ENCODE measurements around the gene AEBP2. TPM values are rescaled to one million over a fixed set of nuclear protein-coding genes. Genes with fewer than 3 reads are reported as not detected.

The AEBP2 gene
- total and polyA plus RNA-seq, 12 donors = 15.7 to 83.1 (median 43.1) TPM

DNA sequence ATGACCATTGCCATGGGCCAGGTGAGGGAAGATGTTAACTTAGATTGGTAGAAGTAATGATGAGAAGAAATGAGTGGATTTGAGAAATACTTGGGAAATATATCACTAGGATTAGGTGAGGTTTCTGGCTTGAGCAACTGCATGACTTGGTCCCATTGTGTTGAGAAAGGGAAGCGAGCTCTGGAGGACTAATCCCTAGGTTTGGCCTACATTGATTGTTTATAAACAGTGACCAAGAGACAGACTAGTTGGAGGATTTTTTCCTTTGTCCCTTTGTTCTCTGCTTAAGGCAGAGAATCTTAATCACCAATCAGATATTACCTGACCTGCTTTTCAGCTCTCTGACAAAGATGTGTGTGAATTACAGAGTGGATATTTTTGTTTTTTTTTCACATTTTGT, 100.5 kb downstream of the AEBP2 start:
- no peaks in the 10 kb centered on the region for H3K27me3 ChIP-seq
- TF ChIP-seq POLR2A (IDR thresholded peaks at IDR 0.05) (no peak), CTCF (IDR thresholded peaks at IDR 0.05) (no peak)
- H3K9me3 ChIP-seq (replicated peaks in 1 of 3) = no peaks in the 10 kb centered on the region
- H3K4me1 ChIP-seq (replicated peaks in 1 of 2) = no peaks in the 10 kb centered on the region
- no peaks in the 10 kb centered on the region for H3K36me3 ChIP-seq (replicated peaks in 1 of 2)
- H3K4me3 ChIP-seq = no peak overlapping the region
- H3K27ac ChIP-seq = no peak overlapping the region
- 96 to 100% (median 100%) methylated on average over 1 of the region's 1 CpG for WGBS, 4 donors
- intact Hi-C loops (cut with DNase I) = no loop called here
- DNase-seq = no peak

DNA sequence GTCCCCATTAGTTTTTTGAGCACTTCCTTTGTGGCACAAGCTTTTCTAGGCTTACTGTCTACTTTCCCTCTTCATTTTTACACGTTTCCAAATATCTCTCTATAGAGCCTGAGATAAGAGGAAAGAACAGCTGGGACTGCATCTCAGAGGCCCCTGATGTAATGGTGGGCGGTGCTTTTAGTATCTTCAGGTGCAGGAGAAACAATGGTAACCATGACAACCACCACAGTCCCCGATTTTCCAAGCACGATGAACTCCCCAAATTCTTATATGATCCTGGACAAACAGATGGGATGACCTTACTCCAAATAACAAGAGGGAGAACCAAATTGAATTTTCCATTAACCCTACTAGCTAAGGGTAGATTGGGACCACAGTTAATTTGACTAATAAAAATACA, 103.3 kb downstream of the AEBP2 start:
- Histone ChIP-seq H3K9me3 (replicated peaks in 1 of 3) (no peaks in the 10 kb centered on the region), H3K4me3 (no peak overlapping the region), H3K4me1 (replicated peaks in 1 of 2) (peaks cover 9 to 17% of the 10 kb centered on the region in 2 donors), H3K27ac (no peak overlapping the region), H3K27me3 (no peaks in the 10 kb centered on the region), H3K36me3 (replicated peaks in 1 of 2) (no peaks in the 10 kb centered on the region)
- 78 to 82% (median 80%) methylated on average over 4 of the region's 4 CpGs for WGBS, 4 donors
- DNase-seq = no peak
- no peak for TF ChIP-seq POLR2A (IDR thresholded peaks at IDR 0.05)
- intact Hi-C loops (cut with DNase I) = no loop called here

- no peaks in the 10 kb centered on the region for H3K27me3 ChIP-seq
- TF ChIP-seq CTCF (IDR thresholded peaks at IDR 0.05) (no peak), POLR2A (IDR thresholded peaks at IDR 0.05) (no peak)
- no peak overlapping the region for H3K4me3 ChIP-seq
- intact Hi-C loops (cut with DNase I) = no loop called here
- no peaks in the 10 kb centered on the region for H3K9me3 ChIP-seq (replicated peaks in 1 of 3)
- peaks cover 10 to 17% of the 10 kb centered on the region in 2 donors for H3K4me1 ChIP-seq (replicated peaks in 1 of 2)
- no peaks in the 10 kb centered on the region for H3K36me3 ChIP-seq (replicated peaks in 1 of 2)
- no peak overlapping the region for H3K27ac ChIP-seq
- no peak for DNase-seq
Measured at GRCh38 chr12:19544353-19544752, 105.1 kb downstream of the AEBP2 start.

GRCh38 chr12:19545301-19545700, 106.0 kb downstream of the AEBP2 start:
- intact Hi-C loops (cut with DNase I) = no loop called here
- TF ChIP-seq POLR2A (IDR thresholded peaks at IDR 0.05) = no peak
- TF ChIP-seq CTCF (IDR thresholded peaks at IDR 0.05) = no peak
- Histone ChIP-seq H3K9me3 (replicated peaks in 1 of 3) (no peaks in the 10 kb centered on the region), H3K36me3 (replicated peaks in 1 of 2) (no peaks in the 10 kb centered on the region), H3K27me3 (no peaks in the 10 kb centered on the region), H3K27ac (no peak overlapping the region), H3K4me3 (no peak overlapping the region), H3K4me1 (replicated peaks in 1 of 2) (peaks cover 10 to 17% of the 10 kb centered on the region in 2 donors)
- 84 to 89% (median 88%) methylated on average over 4 of the region's 4 CpGs for WGBS, 4 donors
- no peak for DNase-seq

GRCh38 chr12:19546027-19546426, 106.7 kb downstream of the AEBP2 start:
- H3K27ac ChIP-seq = peak overlapping the region in 2 of 5 donors; percentile 2 to 42
- TF ChIP-seq POLR2A (IDR thresholded peaks at IDR 0.05) (no peak), CTCF (IDR thresholded peaks at IDR 0.05) (no peak)
- H3K36me3 ChIP-seq (replicated peaks in 1 of 2) = no peaks in the 10 kb centered on the region
- DNase-seq = peak in 1 of 7 donors; percentile 34
- no peak overlapping the region for H3K4me3 ChIP-seq
- intact Hi-C loops (cut with DNase I) = no loop called here
- whole genome bisulfite sequencing, 4 donors = 70 to 77% (median 75%) methylated on average over 4 of the region's 4 CpGs
- H3K9me3 ChIP-seq (replicated peaks in 1 of 3) = no peaks in the 10 kb centered on the region
- H3K4me1 ChIP-seq (replicated peaks in 1 of 2) = peaks cover 10 to 17% of the 10 kb centered on the region in 2 donors
- H3K27me3 ChIP-seq = no peaks in the 10 kb centered on the region

Data from adrenal gland (tissue), 12 donors.